LNCaP clone FGC (cell line): ENCODE measurements around the gene KCNQ1.

Experiments
- DNase-seq: peaks from one replicate; pipeline ENCODE4 v3.0.0-alpha.2; 2011; ENCODE audit warnings: low read depth
- H3K4me3 ChIP-seq: 2 replicates; pipeline ENCODE4 v1.5.1; 2011; ENCODE audit warnings: mild to moderate bottlenecking, low read depth, low read length, control low read depth
- TF ChIP-seq, protein P1 (sequence below): IDR thresholded peaks from 2 replicates; pipeline ENCODE4 v1.5.1; 2012; ENCODE audit warnings: mild to moderate bottlenecking; ENCODE audit not compliant: control insufficient read depth, insufficient read depth; ENCODE audit errors: extremely low read depth

The KCNQ1 gene

DNA sequence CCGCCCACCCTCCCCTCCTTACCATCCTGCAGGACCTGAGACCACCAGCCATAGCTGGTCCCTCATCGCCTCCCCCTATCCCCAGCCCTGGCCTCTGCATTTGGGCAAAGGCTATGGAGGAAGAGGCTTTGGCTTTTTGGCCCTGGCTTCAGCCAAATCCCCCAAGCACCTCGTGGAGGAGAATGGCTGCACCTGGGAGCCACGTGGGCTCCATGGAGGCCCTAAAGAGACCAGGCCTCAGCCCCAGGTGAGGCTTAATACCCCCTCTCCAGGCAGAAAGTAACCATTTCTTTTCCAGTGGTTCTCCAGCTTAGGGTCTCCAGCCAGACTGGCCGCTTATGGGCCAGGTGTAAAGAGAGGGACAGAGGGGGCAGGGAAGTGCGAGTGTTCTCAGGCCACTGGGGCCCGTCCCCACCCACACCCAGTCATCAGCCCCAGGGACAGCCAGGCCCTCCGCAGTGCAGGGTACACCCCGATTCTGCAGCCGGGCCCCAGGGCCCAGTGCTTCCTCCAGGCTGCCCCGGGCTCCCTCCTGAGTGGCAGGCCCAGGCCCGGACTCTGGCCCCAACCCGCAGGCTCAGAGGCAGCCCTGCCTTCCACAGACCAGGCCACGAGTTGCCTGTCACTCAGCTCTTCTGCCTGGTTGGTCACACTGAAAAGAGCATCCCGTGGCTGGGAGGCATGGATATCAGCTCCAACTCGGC, 414.3 kb downstream of the KCNQ1 start:
- no peak for DNase-seq
- TF ChIP-seq, protein P1, sequence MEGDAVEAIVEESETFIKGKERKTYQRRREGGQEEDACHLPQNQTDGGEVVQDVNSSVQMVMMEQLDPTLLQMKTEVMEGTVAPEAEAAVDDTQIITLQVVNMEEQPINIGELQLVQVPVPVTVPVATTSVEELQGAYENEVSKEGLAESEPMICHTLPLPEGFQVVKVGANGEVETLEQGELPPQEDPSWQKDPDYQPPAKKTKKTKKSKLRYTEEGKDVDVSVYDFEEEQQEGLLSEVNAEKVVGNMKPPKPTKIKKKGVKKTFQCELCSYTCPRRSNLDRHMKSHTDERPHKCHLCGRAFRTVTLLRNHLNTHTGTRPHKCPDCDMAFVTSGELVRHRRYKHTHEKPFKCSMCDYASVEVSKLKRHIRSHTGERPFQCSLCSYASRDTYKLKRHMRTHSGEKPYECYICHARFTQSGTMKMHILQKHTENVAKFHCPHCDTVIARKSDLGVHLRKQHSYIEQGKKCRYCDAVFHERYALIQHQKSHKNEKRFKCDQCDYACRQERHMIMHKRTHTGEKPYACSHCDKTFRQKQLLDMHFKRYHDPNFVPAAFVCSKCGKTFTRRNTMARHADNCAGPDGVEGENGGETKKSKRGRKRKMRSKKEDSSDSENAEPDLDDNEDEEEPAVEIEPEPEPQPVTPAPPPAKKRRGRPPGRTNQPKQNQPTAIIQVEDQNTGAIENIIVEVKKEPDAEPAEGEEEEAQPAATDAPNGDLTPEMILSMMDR: no peak

DNA sequence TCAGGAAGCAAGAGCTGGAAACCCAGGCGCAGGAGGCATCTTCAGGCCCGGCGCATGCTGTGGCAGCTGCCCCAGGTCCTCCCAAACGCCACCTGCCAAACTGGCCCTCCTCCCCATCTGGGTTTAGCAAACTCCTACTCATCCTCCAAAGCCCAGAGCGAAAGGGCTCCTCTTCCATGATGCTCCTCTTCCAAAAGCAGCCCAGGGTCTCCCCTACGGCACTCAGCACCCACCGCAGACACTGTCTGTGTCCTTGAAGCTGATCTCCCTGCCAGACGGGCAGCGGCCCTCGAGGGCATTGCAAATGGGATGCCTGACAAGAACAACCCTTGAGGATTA, 414.9 kb downstream of the KCNQ1 start:
- H3K4me3 ChIP-seq: no peak overlapping the region
- DNase-seq: no peak
- TF ChIP-seq, protein P1: no peak

More for the DNA sequence above, 414.3 kb downstream of the KCNQ1 start:
- H3K4me3 ChIP-seq: no peak overlapping the region

DNA sequence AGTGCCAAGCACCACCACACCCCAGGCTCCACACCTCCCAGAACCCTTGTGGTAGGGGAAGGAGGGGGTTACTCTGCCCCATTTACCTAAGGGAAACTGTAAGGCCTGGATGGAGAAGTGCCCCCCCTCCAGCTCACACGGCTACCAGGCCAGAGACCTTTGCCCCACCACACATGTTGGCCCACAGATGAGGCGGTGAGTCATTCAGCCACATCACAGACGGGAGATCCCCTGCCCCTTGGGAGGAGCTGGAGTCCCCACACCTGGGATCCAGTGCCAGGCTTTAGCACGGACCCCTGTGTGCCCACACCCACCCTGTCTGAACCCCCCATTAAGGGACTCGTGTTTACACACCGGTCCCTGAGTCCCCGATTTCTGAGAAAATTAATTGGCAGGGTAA, 415.8 kb downstream of the KCNQ1 start:
- TF ChIP-seq, protein P1: no peak
- no peak overlapping the region for H3K4me3 ChIP-seq
- DNase-seq: no peak

DNA sequence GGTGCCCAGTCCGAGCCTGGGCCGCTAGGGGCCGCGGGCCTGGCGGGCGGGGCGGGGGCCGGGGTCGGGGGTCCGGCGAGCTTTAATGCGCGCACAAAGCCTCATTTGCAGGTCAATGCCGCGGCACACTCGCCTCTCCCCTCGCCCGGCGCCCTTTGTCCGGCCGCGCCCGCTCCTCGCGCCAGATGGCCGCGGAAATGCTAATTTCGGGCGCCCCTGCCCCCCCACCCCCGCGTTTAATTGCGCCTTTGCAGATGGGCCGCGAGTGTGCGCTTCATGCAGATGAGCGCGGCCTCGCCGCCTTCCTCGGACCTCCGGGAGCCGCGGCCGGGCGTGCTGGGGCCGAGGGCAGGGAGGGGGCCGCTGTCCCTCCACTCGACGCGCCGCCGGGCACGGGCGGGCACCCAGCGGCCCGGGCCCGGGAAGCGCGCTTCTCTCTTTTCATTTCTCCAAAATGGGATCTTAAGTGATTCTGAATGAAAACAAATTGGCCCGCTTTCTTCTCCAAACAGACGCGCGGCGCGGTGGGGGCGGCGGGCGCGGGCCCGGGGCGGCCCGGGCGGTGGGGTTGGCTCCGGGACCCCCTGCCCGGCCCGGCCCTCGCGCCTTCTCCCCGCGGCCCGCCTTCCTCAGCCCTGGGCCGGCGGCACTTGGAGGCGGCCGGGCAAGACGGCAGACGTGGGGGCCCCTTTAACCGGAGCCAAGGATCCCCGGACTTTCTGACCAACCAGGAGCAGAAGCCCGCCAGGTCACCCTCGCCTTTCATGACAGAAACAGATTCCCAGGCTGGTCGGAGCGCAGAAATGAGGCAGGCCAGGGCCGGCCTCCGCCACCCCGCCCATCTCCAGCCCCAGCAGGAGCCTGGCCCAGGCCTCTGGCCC, 417.8 kb downstream of the KCNQ1 start:
- TF ChIP-seq, protein P1: no peak
- H3K4me3 ChIP-seq: no peak overlapping the region
- DNase-seq: no peak

- TF ChIP-seq, protein P1: no peak
- no peak for DNase-seq
- no peak overlapping the region for H3K4me3 ChIP-seq
These were observed 418.4 kb downstream of the KCNQ1 start for GRCh38 chr11:2863276-2863618.

DNA sequence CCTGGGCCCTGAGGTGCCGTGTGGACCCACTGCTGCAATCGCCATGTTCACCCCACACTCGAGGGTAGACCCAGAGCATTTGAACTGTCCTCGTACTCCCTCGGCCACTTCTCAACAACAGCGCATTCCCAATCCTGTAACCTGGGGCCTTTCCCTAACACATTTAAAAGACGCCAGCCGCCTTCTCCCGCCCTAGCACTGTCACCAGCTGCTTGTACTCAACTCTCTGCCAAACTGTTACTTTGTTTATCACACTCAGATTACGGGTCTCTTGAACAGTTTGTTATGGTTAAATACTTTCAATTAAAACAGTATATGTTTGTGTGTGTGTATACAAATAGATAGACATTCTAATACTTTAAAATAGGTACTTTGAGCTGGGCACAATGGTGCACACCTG, 420.1 kb downstream of the KCNQ1 start:
- TF ChIP-seq, protein P1: no peak
- H3K4me3 ChIP-seq: no peak overlapping the region
- DNase-seq: no peak
